Raji (cell line): ENCODE measurements around the gene GAL3ST2.

Experiments
- POLR2A ChIP-seq: IDR thresholded peaks from 2 replicates; pipeline ENCODE4 v1.6.1; 2011; ENCODE audit warnings: low read depth, low read length, control low read depth; ENCODE audit not compliant: insufficient read depth

GAL3ST2 gene

DNA sequence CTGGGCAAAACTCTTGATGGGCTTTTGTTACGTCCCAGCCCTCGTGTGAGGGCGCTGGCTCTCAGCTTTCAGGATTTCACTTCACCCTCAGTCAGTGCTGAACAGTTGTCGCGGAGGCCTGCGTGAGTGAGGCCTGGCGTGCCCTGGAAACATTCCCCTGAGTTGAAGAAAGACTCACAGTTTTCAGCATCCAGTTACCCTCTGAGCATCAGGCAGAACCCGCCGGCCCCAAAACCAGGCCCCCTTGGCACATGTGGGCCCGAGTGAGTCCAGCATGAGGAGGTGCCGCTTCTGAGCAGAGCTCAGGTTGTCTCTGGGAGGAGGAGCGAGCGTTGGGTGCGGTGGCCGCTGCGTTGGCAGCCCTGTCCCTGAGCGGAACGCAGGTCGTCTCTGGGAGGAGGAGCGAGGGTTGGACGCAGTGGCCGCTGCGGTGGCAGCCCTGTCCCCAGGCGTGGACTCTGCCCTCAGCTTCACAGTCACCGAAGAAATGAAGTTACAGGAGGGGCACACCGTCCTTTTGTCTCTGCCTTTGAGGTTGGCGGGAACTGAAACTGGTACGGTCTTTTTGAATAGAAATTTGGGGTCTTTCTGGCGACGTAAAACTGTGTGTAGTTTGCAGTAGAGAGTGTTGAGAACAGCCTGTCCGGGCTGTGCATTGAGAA lies 32.2 kb downstream of the GAL3ST2 start, which contains the start of gene NEU4:
TSS of gene NEU4 (plus strand) at position 473 of the 662 bp plus-strand sequence. CDS start 5,292 bp downstream, outside the sequence.
- no peak for TF ChIP-seq POLR2A

DNA sequence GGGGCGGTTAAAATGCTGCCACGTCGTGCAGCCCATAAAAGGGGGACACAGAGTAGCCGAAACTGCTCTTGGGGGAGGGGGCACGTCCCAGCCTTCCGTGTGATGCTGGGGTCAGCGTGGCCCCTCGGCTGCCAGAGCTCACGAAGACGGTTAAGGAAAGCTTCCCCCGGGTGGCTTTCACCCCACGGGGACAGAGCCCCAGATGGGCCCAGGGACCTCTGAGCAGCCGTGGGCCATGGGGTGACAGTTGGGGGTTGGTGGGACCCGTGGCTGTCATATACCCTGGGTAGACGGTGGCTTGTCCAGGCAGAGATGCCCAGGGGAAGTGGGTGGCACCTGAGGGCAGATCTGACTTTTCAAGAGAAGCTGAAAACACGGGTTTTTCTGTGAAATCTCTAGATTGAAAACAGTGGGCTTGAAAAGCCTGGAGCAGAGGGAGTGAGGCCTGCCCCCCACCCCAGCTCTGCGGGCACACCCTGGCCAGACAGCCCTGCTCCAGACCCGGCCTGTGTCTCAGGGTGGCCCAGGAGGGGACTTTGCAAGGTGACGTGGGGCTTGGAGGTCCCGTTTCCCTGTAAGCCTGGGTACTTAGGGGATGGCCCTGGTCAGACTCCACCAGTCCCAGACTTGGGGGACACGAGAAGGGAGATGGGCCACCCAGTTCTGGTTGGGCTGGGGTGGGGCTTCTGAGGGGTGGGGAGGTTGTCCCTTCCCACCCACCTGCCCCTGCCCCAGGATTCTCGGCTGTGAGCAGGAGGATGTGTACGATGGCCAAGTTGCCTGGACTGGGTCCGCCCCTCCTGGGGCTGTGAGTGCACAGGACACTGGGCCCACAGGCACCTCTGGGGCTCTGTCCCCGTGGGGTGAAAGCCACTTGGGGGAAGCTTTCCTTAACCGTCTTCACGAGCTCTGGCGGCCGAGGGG lies 33.0 kb downstream of the GAL3ST2 start:
- no peak for TF ChIP-seq POLR2A

DNA sequence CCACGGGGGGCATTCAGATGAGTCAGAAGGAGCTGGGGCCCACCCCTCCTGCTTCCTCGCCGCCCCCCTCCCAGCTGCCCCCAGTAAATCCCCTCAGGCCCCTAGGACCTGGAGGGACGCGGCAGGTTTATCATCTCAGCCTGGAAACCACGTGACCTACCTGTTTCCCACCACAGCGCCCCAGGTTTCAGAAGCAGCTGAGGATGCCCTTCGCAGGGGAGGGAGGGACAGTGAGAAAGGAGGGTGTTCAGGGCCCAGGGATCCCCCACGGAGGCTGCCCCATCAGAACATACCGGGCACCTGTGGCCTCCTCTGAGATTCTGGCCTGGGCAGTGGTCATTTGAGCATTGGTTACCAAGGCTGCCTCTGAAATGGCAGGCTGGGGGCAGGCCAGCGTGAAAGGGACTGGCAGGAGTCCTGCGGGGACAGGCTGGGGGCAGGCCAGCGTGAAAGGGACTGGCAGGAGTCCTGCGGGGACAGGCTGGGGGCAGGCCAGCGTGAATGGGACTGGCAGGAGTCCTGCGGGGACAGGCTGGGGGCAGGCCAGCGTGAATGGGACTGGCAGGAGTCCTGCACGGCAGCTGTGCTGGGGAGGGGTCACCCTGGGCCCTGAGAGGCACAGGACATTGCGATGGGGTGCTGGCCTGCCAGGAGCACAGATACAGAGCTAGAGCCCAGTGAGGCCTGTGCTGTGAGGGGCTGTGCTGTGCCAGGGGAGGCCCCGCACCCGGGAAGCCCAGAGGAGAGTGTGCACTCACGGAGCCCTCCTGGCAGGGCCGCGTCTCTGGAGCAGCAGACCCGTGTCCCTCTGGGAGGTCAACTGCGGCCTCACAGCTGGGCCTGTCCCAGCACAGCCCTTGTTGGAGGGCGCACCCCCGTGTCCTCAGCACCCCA lies 33.9 kb downstream of the GAL3ST2 start:
- TF ChIP-seq POLR2A, result no peak

DNA sequence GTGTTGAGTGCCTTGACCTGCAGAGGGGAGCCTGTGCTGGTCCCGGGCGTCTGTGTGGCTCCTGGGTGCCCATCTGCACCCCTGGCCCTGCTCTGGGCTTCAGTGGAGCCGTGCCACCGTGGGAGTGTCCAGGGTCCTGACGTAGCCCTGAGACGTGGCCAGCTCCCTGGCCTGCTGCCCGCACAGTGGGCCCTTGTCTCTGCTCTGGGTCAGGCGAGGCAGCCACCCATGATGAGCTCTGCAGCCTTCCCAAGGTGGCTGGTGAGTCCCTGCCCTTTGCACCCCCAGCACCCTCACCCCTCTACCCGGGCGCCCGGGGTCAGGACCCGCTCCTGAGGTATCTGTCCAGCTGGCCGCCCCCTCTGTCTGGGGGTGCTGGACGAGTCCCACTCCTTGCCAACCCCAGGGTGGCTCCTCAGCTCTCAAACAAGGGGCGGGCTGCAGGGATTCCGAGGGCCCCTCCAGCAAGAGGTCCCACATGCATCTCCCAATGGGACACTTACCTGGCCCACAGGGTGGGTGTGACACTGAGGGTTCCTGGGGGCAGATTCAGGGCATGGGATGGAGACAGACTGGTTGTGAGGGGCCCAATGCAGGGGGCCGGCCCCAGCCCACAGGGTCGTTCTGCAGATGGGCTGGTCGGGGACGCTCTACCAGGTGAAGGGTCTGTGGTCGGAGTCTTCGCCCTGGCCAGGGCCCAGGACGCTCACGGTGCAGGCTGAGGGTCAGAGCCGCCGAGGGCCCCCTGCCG lies 34.8 kb downstream of the GAL3ST2 start:
- no peak for TF ChIP-seq POLR2A

DNA sequence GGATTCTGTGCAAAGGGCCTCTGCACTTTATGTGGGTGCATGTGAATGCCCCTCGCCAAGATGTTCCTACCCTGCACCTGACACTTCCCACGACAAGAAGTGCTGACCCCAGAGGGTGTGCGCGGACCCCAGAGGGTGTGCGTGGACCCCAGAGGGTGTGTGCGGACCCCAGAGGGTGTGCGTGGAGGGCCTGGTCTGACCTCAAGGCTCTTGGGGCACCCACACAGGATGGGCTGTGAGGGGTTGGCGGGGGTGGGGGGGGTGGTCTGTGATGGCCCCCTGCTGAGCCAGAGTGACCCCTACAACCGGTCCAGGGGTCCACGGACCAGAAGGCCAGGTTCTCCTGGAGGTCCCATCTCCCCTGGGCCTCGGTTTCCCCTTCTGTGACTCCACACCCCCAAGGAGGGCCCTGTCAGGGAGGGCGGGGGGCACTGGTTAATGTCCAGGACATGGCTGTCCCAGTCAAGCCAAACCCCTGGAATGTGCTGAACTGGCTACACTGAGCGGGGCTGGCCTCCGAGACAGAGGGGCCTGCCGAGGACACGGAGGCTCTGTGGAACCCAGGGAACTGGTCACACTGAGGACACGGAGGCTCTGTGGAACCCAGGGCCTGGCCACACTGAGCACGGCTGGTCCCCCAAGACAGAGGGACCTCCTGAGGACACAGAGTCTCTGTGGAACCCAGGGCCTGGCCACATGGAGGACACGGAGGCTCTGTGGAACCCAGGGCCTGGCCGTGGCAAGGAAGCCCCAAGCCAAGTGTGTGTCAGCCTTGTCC lies 35.5 kb downstream of the GAL3ST2 start:
- TF ChIP-seq POLR2A, result no peak

DNA sequence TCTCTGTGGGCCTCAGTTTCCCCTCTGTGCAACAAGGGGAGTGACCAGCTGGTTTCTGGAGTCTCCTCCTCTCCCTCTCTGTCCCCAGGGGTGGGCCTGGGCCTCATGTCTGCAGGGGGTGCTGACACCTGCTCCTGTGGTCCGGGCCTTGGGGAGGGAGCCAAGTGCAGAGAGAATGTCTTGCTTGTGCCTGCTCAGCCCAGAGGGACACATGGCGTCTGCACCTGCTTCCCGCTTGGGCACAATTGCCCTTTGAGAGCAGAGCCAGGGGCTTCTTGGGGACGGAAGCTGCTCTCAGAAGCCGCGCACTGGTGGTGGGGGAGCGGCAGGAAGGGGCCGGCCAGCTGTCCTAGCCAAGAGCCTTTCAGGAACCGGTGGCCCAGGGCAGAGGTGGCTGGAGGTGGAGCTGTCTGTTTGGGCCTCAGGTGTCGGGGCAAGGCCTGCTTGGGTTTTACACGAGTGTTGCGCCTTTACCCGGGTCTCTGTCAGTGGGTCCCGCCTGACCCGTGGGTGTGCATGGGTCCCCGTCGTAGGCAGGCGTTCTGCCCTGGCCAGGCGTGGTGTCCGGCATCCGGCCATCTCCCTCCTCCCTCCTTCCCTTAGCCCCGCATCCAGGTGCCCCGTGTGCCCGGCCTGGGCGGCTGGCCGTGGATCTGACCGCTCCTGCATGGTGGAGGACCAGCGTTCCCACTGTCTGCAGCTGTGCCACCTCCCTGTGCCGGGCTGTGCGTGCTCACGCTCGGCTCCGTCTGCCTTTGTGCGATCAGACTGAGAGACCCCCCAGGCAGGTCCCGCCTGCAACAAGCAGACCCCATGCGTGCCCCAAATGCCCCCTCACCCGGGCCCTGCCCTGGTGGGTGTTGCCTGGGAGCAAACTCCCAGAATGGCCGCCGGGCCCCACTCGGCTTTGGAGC lies 36.4 kb downstream of the GAL3ST2 start:
- TF ChIP-seq POLR2A, result no peak

DNA sequence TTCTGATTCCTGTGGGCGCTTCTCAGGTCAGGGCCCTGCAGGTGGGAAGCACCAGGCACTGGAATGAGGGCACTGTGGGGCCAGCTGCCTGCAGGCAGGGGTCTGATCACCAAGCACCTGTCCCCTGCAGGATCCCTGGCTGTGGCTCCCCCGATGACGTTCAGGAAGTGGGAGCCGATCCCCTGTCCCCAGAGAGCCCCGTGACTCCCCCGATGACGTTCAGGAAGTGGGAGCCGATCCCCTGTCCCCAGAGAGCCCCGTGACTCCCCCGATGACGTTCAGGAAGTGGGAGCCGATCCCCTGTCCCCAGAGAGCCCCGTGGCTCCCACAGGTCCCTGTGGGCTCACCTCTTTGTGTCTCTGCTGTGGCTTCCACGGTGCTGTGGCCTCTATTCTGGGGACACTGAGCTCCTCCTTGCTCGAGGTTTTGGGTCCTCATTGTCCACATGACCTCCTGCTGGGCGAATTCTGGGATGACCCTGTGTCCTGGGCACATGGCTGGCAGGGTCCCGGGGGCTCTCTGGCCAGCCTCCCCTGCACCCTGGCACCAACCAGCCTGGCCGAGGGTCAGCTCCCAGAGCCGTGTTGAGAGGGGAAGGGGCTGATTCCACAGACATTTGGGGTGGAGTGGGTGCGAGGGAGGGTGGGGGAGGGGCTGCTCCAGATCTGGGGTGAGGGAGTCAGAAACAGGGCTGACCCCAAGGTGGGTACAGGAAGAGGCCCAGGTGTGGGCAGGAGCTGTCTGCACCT lies 37.2 kb downstream of the GAL3ST2 start:
- TF ChIP-seq POLR2A, result no peak

GRCh38 chr2:241814393-241814642 lies 37.7 kb downstream of the GAL3ST2 start:
- no peak for TF ChIP-seq POLR2A

DNA sequence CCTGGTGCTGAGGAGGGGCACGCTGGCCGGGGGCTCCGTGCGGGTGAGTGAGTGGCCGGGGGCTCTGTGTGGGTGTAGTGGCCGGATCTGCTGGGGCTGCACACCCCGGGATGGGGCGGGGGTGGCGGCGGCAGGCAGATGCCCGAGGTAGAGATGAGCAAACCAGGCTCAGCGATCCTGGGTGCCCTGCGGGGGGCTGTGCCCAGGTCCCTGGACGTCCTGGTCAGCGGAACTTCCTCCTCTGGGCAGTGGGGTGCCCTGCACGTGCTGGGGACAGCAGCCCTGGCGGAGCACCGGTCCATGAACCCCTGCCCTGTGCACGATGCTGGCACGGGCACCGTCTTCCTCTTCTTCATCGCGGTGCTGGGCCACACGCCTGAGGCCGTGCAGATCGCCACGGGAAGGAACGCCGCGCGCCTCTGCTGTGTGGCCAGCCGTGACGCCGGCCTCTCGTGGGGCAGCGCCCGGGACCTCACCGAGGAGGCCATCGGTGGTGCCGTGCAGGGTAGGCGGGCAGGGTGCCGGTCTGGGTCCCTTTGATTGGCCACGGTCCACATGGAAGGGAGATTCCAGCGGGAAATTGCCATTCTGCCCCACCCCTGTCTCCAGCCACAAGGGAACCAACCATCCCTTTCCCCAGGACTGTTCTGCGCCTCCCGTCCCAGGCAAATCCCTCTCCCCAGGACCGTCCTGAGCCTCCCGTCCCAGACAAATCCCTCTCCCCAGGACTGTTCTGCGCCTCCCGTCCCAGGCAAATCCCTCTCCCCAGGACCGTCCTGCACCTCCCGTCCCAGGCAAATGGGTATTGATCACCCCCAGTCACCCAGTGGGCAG lies 38.2 kb downstream of the GAL3ST2 start:
- TF ChIP-seq POLR2A, result no peak

DNA sequence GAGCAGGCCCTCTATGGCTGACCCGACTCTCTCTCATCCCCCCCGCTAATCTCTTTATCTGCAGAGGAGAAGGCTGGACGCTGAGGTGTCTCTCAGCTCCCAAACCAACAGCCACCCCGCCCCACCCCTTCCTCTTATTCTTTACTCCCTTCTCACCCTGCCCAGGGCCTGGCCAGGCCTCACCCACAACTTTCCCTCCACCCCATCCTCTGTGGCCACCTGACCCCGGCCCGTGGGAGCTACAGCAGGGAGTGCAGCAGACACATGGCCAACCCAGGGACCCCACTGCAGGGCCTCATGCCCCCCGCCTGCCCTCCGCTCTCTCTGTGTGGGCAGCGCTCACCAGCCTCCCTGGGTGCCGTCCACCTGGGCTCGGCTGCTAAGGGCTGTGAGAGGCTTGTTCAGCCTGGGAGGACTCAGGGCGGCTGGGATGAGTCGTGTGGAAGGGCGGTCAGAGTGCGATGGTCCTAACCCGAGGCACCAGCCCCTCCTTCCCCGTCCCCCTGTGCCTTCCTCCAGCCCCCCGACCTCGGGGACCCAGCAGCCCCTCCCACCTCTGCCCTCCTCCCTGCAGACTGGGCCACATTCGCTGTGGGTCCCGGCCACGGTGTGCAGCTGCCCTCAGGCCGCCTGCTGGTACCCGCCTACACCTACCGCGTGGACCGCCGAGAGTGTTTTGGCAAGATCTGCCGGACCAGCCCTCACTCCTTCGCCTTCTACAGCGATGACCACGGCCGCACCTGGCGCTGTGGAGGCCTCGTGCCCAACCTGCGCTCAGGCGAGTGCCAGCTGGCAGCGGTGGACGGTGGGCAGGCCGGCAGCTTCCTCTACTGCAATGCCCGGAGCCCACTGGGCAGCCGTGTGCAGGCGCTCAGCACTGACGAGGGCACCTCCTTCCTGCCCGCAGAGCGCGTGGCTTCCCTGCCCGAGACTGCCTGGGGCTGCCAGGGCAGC lies 39.1 kb downstream of the GAL3ST2 start:
- no peak for TF ChIP-seq POLR2A
